ENCODE measurements around the gene RIMBP2.

- TF ChIP-seq CTCF (tag by site-specific recombination; IDR thresholded peaks at IDR 0.05) (no peak), ZNF202 (tag by site-specific recombination; IDR thresholded peaks at IDR 0.05; ENCODE audit: borderline replicate concordance) (no peak), TCF7L2 (IDR thresholded peaks at IDR 0.05; ENCODE audit: borderline replicate concordance, low read depth, low read length) (no peak), ZNF580 (tag by site-specific recombination; IDR thresholded peaks at IDR 0.05) (no peak), ATF2 (tag by site-specific recombination; IDR thresholded peaks at IDR 0.05; ENCODE audit: low read depth) (no peak), ZNF660 (tag by site-specific recombination; IDR thresholded peaks at IDR 0.05) (no peak), ZXDB (tag by site-specific recombination; IDR thresholded peaks at IDR 0.05) (no peak), ZNF239 (tag by site-specific recombination; IDR thresholded peaks at IDR 0.05) (no peak), ZNF670 (tag by site-specific recombination; IDR thresholded peaks at IDR 0.05; ENCODE audit: low read depth) (no peak), ZNF518A (tag by site-specific recombination; conservative IDR thresholded peaks at IDR 0.05; ENCODE audit: low read depth) (no peak)
Measured at GRCh38 chr12:130729344-130729743, 13.2 kb upstream of the RIMBP2 start.

Measured in HEK293 (cell line).